Measurements from ENCODE around the gene RTN4R. TPM values are rescaled to one million over a fixed set of nuclear protein-coding genes. Genes with fewer than 3 reads are reported as not detected.

The RTN4R gene
- total and polyA plus RNA-seq, 9 of the 15 experiments (the other 6 are each of a cell fraction or from before 2014, with no cell fraction given) = 0.04 to 2.8 (median 1.4) TPM; not detected in 3

GRCh38 chr22:20194681-20195593 is 73.2 kb downstream of the RTN4R start (continued):
- TF ChIP-seq ZNF511 (CRISPR knock-in tag; IDR thresholded peaks at IDR 0.05) (peak; percentile 10; the same call in 1 of the 2 replicates), ZNF436 (CRISPR knock-in tag; IDR thresholded peaks at IDR 0.05) (no peak), FOS (IDR thresholded peaks at IDR 0.05; ENCODE audit: extremely low read depth, insufficient read length) (no peak), ZFP1 (CRISPR knock-in tag; IDR thresholded peaks at IDR 0.05) (no peak), ZSCAN29 (IDR thresholded peaks at IDR 0.05) (no peak), BRD9 (IDR thresholded peaks at IDR 0.05; ENCODE audit: low read depth, partially characterized antibody) (no peak), MTA1 (IDR thresholded peaks at IDR 0.05; ENCODE audit: borderline replicate concordance) (no peak), E2F6 (IDR thresholded peaks at IDR 0.05; ENCODE audit: borderline replicate concordance in 1 of 2, extremely low read depth in 1 of 2, insufficient read depth in 1 of 2, insufficient read length in 1 of 2, low read depth in 1 of 2, low read length in 1 of 2, poor library complexity in 1 of 2, severe bottlenecking in 1 of 2) (no peak), RBM14 (IDR thresholded peaks at IDR 0.05; ENCODE audit: borderline replicate concordance, insufficient read depth, low read depth, low read length) (no peak), HLTF (IDR thresholded peaks at IDR 0.05) (no peak), ZNF282 (CRISPR knock-in tag; IDR thresholded peaks at IDR 0.05) (no peak; the same call in 1 of the 2 replicates), ZNF57 (CRISPR knock-in tag; IDR thresholded peaks at IDR 0.05) (no peak), NONO (IDR thresholded peaks at IDR 0.05; ENCODE audit: low read depth in 2 of 2, low read length in 1 of 2) (no peak), FOXO4 (CRISPR knock-in tag; IDR thresholded peaks at IDR 0.05) (no peak), ZBTB9 (CRISPR knock-in tag; IDR thresholded peaks at IDR 0.05) (no peak), SRF (CRISPR knock-in tag; IDR thresholded peaks at IDR 0.05) (no peak), NFRKB (IDR thresholded peaks at IDR 0.05; ENCODE audit: low read depth) (no peak), ZNF592 (IDR thresholded peaks at IDR 0.05) (no peak)

Data from K562 (cell line).